ENCODE results near the gene LIPM. TPM values are rescaled to one million over a fixed set of nuclear protein-coding genes. Genes with fewer than 3 reads are reported as not detected.
"Not testable (repeated sequence)": the region's sequence is repeated elsewhere in the genome, so short reads cannot be mapped to it uniquely, and the experiment has no call there.

The LIPM gene
- total RNA-seq, 1 donor from 2014 or later, result not detected

DNA sequence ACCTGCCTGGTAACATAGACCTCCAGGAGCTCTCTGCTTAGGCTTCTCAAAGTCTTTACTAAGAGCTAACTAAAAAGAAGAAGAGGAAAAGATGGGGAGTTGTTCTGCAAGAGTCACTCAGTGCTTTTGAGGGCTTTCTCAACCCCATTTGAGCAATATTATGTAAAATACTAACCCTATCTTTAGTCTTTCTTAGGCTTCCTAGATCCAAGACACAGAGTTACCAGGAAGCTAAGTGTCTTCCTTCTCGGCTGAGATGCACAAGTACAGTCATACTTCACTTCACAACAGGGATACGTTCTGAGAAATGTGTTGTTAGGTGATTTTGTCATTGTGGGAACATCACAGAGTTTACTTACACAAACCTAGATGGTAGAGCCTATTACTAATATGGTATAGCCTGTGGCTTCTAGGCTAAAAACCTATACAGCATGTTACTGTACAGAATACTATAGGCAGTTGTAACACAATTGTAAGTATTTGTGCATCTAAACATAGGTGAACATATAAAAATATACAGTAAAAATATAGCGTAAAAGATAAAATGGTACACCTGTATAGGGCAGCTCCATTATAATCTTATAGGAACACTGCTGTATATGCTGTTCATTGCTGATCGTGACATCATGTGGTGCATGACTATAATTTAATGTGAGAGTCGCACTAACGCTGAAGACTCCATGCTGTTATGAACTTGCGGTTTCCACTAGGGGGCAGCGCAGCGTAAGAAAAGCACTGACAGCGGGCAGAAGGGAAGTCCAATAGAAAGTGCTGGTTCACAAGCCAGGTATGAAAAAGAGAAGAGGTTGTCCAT lies 32.8 kb downstream of the LIPM start:
- no peaks in the 10 kb centered on the region for H3K27me3 Mint-ChIP-seq (ENCODE audit: insufficient read depth)

DNA sequence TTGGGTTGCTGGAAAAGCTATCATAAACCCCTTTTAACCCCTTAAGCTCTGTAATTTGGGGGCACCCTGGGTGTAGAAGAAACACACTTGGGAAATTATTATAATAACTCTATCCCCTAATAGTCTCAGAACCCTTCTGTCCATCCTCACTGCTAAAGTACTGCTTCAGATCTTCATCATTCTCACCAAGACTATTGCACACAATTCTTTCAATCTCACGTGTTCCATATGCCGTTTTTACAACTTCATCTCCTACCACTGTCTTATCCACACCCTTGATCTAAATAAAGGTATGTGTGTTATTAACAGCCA lies 33.3 kb downstream of the LIPM start:
- no peak overlapping the region for H3K27ac Mint-ChIP-seq
- intact Hi-C loops (cut with micrococcal nuclease), result loop anchor here (1.0 to 2.0 kb wide), 8 partner anchors 11 to 375 kb away; partner anchors contain the start of genes FAS and STAMBPL1
- H3K4me3 Mint-ChIP-seq, result no peak overlapping the region
- no peaks in the 10 kb centered on the region for H3K9me3 Mint-ChIP-seq
- H3K36me3 Mint-ChIP-seq (ENCODE audit: low read depth), result no peaks in the 10 kb centered on the region
- H3K4me1 Mint-ChIP-seq (ENCODE audit: low read depth), result peaks cover 29% of the 10 kb centered on the region
- no peak for DNase-seq (ENCODE audit: low spot score)
- H3K27me3 Mint-ChIP-seq (ENCODE audit: insufficient read depth), result no peaks in the 10 kb centered on the region

More for the DNA sequence above, 32.8 kb downstream of the LIPM start:
- Mint-ChIP-seq H3K27ac (no peak overlapping the region), H3K4me3 (no peak overlapping the region), H3K9me3 (no peaks in the 10 kb centered on the region), H3K4me1 (ENCODE audit: low read depth) (peaks cover 33% of the 10 kb centered on the region), H3K36me3 (ENCODE audit: low read depth) (no peaks in the 10 kb centered on the region)
- peak; percentile 81 for DNase-seq (ENCODE audit: low spot score)
- intact Hi-C loops (cut with micrococcal nuclease), result loop anchor here (1.0 to 2.0 kb wide), 8 partner anchors 10 to 375 kb away; partner anchors contain the start of genes FAS and STAMBPL1

DNA sequence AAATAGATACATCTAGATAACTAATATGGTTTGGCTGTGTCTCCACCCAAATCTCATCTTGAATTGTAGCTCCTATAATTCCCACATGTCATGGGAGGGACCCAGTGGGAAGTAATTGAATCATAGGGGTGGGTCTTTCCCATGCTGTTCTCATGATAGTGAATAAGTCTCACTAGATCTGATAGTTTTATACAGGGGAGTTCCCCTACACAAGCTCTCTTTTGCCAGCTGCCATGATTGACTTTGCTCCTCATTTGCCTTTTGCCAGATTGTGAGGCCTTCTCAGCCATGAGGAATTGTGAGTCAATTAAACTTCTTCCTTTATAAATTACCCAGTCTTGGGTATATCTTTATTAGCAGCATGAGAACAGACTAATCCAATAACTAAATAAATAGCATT lies 35.1 kb downstream of the LIPM start:
- H3K4me1 Mint-ChIP-seq (ENCODE audit: low read depth), result peaks cover 25% of the 10 kb centered on the region
- DNase-seq (ENCODE audit: low spot score); H3K36me3 Mint-ChIP-seq (ENCODE audit: low read depth); H3K4me3 Mint-ChIP-seq; intact Hi-C loops (cut with micrococcal nuclease); H3K27ac Mint-ChIP-seq; H3K27me3 Mint-ChIP-seq (ENCODE audit: insufficient read depth); H3K9me3 Mint-ChIP-seq: not testable (repeated sequence)

DNA sequence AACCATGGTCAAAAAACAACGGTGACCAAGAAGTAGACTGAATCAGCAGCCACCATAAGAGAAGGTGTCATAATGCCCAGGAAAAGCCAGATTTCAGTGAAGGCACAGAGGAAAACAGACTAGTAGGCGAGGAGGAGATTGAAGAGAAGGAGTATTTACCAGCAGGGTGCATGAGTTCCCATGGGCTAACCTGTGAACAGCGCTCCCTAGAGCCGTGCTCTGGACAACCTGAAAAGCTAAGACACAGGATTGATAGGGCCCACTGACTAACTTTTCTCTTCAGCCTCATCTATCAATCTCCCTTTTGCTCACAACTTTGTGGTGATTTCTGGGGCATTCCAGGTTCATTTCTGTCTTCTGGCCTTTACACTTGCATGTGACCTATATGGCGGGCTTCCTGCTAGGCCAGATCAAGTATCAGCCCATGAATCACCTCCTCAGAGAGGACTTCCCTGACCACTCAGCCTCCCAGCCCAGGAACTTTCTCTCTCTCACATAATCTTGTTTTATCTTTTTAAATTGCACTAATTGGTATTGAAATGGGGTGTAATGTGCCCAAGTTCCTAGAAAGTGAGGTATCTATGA lies 36.3 kb downstream of the LIPM start:
- H3K4me3 Mint-ChIP-seq, result no peak overlapping the region
- H3K9me3 Mint-ChIP-seq, result no peaks in the 10 kb centered on the region
- intact Hi-C loops (cut with micrococcal nuclease), result no loop called here

DNA sequence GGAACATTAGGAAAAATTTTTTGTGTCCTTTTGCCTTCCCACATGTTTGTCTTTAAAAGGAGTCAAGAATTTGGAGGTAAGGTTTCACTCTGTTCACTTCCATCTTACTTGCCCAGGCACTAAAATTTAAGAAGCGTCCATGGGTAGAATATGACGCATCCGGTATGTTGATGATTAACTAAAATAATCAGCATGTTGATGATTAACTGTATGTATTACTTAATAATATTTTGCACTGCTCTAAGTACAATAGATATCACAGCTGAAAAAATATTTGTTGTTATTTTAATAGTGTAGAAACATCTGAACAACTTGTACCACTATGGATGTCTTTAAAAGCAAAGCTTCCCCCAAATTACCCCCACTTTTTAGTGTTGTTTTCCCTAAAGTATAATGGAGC lies 37.6 kb downstream of the LIPM start:
- DNase-seq (ENCODE audit: low spot score), result no peak
- Mint-ChIP-seq H3K9me3 (no peaks in the 10 kb centered on the region), H3K4me3 (no peak overlapping the region), H3K27ac (no peak overlapping the region), H3K4me1 (ENCODE audit: low read depth) (peaks cover 10% of the 10 kb centered on the region), H3K36me3 (ENCODE audit: low read depth) (no peaks in the 10 kb centered on the region), H3K27me3 (ENCODE audit: insufficient read depth) (peaks cover 9% of the 10 kb centered on the region)
- intact Hi-C loops (cut with micrococcal nuclease), result no loop called here

More for the DNA sequence above, 36.3 kb downstream of the LIPM start:
- no peaks in the 10 kb centered on the region for H3K36me3 Mint-ChIP-seq (ENCODE audit: low read depth)
- peaks cover 13% of the 10 kb centered on the region for H3K4me1 Mint-ChIP-seq (ENCODE audit: low read depth)
- H3K27me3 Mint-ChIP-seq (ENCODE audit: insufficient read depth), result peaks cover 7% of the 10 kb centered on the region
- H3K27ac Mint-ChIP-seq, result no peak overlapping the region
- DNase-seq (ENCODE audit: low spot score), result no peak

DNA sequence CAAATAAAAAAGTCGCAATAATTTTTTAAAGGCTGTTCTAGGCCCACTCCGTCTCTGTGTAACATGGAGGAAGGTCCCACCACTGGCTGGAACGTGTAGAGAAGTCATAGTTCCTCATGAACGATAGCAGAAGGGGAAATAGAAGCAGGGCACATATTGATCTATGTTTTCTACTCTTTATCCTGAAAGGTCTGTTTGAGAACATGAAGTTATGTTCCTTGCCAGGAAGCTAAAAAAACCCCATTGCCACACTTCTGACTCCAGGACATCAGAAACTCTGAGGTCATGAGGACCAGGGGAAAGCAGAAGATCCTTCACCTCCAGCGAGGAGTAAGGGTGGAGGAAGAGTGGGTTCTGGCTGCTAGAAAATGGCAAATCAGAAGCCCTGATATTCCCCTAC lies 38.4 kb downstream of the LIPM start:
- Mint-ChIP-seq H3K36me3 (ENCODE audit: low read depth) (no peaks in the 10 kb centered on the region), H3K4me3 (no peak overlapping the region), H3K4me1 (ENCODE audit: low read depth) (peaks cover 10% of the 10 kb centered on the region), H3K27me3 (ENCODE audit: insufficient read depth) (peaks cover 9% of the 10 kb centered on the region), H3K27ac (no peak overlapping the region), H3K9me3 (no peaks in the 10 kb centered on the region)
- intact Hi-C loops (cut with micrococcal nuclease), result no loop called here
- DNase-seq (ENCODE audit: low spot score), result no peak

DNA sequence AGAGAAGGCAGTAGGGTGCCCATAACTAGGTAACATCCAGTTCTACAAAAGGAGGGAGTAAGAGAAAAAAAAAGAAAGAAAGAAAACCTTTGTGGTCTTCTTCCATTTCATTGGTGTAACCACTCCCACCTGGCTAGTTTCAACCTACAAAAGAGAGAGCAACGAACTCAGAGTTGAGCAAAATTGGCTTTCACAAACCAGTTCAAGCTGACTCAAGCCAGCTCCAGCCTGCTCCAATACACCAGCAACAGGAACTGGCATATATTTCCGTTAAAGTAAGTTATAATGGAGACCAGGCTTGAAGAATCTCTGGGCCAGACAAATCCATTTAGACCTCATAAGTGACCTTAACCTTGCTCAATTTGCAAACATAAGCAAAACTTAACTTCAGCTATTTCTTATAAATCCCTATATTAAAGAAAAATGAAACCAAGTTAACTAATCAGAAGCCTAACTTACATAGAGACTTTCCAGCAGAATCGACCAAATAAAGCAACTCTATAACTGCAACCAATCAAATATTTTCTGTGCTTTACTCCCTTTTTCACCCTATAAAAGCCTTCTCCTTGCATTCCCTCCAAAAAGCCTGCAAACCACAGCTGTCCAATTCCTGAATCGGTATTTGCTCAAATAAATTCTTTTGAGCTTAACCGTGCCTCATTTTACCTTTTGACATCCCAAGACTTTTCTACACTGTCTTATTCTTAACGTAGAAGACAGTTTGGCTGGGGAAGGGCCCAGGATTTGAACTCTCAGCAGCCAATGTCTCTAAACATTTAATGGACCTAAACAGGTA lies 39.0 kb downstream of the LIPM start:
- Mint-ChIP-seq H3K27ac (no peak overlapping the region), H3K27me3 (ENCODE audit: insufficient read depth) (peaks cover 9% of the 10 kb centered on the region), H3K36me3 (ENCODE audit: low read depth) (no peaks in the 10 kb centered on the region), H3K4me3 (no peak overlapping the region), H3K4me1 (ENCODE audit: low read depth) (peaks cover 10% of the 10 kb centered on the region), H3K9me3 (no peaks in the 10 kb centered on the region)
- DNase-seq (ENCODE audit: low spot score), result no peak
- intact Hi-C loops (cut with micrococcal nuclease), result no loop called here

DNA sequence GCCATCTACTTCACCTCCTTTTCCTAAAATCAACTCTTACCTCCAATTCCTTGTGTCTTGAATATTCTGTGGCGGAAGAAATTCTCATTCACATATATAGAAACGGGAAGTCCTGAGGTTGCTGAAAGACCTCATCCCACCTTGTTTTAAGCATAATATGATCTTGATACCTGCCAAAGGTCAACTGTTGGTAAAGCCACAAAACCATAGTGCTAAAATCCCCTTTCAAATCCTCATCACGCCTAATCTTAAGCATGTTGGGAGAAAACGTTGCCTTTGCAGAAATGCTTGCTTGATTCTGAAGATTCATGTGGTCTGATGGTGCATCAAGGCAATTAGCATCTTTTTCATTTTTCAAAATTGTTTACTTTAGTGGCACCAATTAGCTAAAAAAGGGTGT lies 40.6 kb downstream of the LIPM start:
- Mint-ChIP-seq H3K4me3 (no peak overlapping the region), H3K27ac (no peak overlapping the region), H3K4me1 (ENCODE audit: low read depth) (peaks cover 12% of the 10 kb centered on the region), H3K9me3 (no peaks in the 10 kb centered on the region), H3K27me3 (ENCODE audit: insufficient read depth) (peaks cover 9% of the 10 kb centered on the region), H3K36me3 (ENCODE audit: low read depth) (no peaks in the 10 kb centered on the region)
- DNase-seq (ENCODE audit: low spot score), result no peak
- intact Hi-C loops (cut with micrococcal nuclease), result no loop called here

DNA sequence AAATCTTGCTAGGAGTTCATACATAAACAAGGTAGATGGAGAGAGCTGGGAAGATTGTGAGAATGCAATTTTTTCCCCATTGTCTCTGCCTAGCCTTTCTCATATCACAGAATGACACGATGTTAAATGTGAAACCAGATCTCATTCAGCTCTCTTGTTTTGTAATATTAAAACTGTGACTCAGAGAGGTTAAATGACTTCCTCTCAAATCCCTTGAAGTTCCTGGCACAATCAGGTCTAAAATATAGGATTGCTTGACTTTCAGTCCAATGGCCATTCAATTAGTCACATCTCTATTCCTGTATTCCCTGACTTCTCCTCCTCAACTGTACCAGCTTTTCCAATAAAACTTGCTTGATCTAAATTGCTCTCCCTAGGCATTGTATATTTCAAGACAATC lies 46.0 kb downstream of the LIPM start:
- H3K4me1 Mint-ChIP-seq (ENCODE audit: low read depth), result peaks cover 28% of the 10 kb centered on the region
- intact Hi-C loops (cut with micrococcal nuclease), result loop anchor here (1.0 kb wide), 6 partner anchors 10 to 93 kb away; partner anchors contain the start of gene STAMBPL1
- H3K9me3 Mint-ChIP-seq, result no peaks in the 10 kb centered on the region
- no peak for DNase-seq (ENCODE audit: low spot score)
- H3K36me3 Mint-ChIP-seq (ENCODE audit: low read depth), result no peaks in the 10 kb centered on the region
- peak overlapping the region; percentile 0 for H3K4me3 Mint-ChIP-seq
- H3K27ac Mint-ChIP-seq, result peak overlapping the region; percentile 45
- peaks cover 4% of the 10 kb centered on the region for H3K27me3 Mint-ChIP-seq (ENCODE audit: insufficient read depth)

DNA sequence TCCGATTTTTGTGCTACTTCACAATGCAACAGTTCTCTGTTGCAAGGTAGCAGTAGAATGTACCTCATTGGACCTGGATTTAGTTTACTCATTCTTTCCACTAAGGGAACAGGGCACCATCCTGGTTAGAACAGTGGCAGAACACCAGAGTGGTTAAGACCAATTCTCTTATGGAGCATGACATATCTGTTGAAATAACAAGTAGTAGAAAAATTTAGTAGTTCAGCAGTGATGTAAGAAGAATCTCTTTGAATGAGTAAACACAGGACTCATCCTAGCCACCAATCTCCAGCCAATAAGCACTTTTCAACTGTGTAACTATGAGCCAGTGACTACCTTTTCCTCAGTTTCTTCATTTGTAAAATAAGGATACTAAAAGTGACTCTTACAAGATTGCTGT lies 46.7 kb downstream of the LIPM start:
- Mint-ChIP-seq H3K9me3 (no peaks in the 10 kb centered on the region), H3K4me1 (ENCODE audit: low read depth) (peaks cover 28% of the 10 kb centered on the region), H3K27ac (peak overlapping the region; percentile 62), H3K27me3 (ENCODE audit: insufficient read depth) (no peaks in the 10 kb centered on the region), H3K36me3 (ENCODE audit: low read depth) (no peaks in the 10 kb centered on the region), H3K4me3 (no peak overlapping the region)
- intact Hi-C loops (cut with micrococcal nuclease), result no loop called here
- DNase-seq (ENCODE audit: low spot score), result no peak

DNA sequence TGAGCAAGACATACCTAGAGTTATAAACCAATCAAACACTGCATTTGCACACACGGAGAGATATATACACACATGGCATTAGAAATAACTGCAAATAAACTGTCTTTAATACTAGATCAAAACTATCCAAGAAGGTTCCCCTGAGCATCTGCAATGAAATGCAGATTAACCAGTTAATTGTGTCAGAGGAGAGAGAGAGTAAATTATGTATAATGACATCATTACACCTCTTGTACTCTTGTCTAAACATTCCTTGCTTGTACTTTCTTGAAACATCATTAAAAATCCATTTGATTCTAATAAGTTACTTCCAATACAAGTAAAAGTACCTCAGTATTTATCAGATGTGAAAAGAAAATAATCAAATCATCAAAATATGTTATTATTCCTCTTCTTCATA lies 48.2 kb downstream of the LIPM start:
- intact Hi-C loops (cut with micrococcal nuclease), result no loop called here
- Mint-ChIP-seq H3K27me3 (ENCODE audit: insufficient read depth) (no peaks in the 10 kb centered on the region), H3K4me3 (no peak overlapping the region), H3K27ac (no peak overlapping the region), H3K4me1 (ENCODE audit: low read depth) (peaks cover 28% of the 10 kb centered on the region), H3K9me3 (no peaks in the 10 kb centered on the region), H3K36me3 (ENCODE audit: low read depth) (no peaks in the 10 kb centered on the region)
- DNase-seq (ENCODE audit: low spot score), result no peak

DNA sequence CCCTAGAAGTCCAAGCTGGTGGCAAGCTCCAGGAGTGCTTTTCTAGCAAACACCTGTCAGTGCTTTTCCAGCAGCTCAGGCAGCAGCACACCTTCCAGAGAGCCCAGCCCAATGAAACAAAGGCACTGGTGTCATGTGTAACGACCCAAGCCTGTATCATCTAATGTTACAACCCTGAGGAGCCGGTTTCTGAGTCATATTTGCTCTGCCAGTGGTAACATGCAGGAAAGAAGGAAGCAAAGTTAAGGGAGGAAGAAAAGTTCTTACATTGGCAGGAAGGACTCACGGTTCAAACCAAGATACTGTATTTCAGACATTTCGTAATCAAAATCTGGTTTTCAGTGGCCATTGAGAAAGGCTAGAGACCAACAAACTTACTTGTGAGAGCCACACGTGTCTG lies 49.2 kb downstream of the LIPM start, which contains the start of gene ANKRD22:
TSS of gene ANKRD22 (minus strand) at position 139 of the 400 bp plus-strand sequence. CDS start 237 bp downstream, outside the sequence.
- Mint-ChIP-seq H3K36me3 (ENCODE audit: low read depth) (no peaks in the 10 kb centered on the region), H3K27me3 (ENCODE audit: insufficient read depth) (no peaks in the 10 kb centered on the region), H3K4me3 (no peak within 1 kb of the TSS), H3K9me3 (no peaks in the 10 kb centered on the region), H3K4me1 (ENCODE audit: low read depth) (peaks cover 28% of the 10 kb centered on the region), H3K27ac (no peak within 1 kb of the TSS)
- intact Hi-C loops (cut with micrococcal nuclease), result no loop called here
- DNase-seq (ENCODE audit: low spot score), result no peak

DNA sequence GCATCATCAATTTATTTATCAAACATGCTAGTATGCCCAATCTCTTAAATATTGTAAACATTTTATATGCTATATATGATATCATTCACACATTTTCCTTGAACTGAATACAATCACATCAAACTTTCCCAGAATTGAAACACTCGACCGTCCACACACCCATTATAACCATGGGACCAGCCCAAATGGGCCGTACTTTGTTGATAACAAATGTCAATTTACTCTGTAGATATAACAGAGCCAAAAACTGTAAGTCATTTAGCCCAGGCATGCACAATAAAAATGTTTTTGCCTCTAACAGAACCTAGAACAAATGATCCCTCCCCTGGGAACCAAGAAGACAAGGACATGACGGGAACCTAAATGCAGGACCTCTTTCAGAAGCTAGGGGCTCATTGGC lies 49.8 kb downstream of the LIPM start:
- Mint-ChIP-seq H3K36me3 (ENCODE audit: low read depth) (no peaks in the 10 kb centered on the region), H3K27ac (no peak overlapping the region), H3K27me3 (ENCODE audit: insufficient read depth) (no peaks in the 10 kb centered on the region), H3K4me3 (no peak overlapping the region), H3K4me1 (ENCODE audit: low read depth) (peaks cover 28% of the 10 kb centered on the region), H3K9me3 (no peaks in the 10 kb centered on the region)
- intact Hi-C loops (cut with micrococcal nuclease), result no loop called here
- DNase-seq (ENCODE audit: low spot score), result no peak
